T-helper 1 cell treated with Interleukin-12 subunit alpha and Interleukin-12 subunit beta and Interleukin-4 antibody, amounts not matched to agents 30 ng/mL and 1 ng/mL, for 36 hours (primary cell): ENCODE measurements around the gene ATP2B2. TPM values are rescaled to one million over a fixed set of nuclear protein-coding genes. Genes with fewer than 3 reads are reported as not detected.

Source experiments
- intact Hi-C: fragments of 100-400 bp; cut with micrococcal nuclease; formaldehyde crosslinking; loops from one replicate; pipeline ENCODE4 v1.15.1; 2024
- total RNA-seq: library from RNA; stranded (reverse); gene quantifications from 2 replicates; pipeline ENCODE4 v1.2.3, GENCODE V29; 2022

Gene ATP2B2
- total RNA-seq, 1 donor from 2014 or later = not detected

DNA sequence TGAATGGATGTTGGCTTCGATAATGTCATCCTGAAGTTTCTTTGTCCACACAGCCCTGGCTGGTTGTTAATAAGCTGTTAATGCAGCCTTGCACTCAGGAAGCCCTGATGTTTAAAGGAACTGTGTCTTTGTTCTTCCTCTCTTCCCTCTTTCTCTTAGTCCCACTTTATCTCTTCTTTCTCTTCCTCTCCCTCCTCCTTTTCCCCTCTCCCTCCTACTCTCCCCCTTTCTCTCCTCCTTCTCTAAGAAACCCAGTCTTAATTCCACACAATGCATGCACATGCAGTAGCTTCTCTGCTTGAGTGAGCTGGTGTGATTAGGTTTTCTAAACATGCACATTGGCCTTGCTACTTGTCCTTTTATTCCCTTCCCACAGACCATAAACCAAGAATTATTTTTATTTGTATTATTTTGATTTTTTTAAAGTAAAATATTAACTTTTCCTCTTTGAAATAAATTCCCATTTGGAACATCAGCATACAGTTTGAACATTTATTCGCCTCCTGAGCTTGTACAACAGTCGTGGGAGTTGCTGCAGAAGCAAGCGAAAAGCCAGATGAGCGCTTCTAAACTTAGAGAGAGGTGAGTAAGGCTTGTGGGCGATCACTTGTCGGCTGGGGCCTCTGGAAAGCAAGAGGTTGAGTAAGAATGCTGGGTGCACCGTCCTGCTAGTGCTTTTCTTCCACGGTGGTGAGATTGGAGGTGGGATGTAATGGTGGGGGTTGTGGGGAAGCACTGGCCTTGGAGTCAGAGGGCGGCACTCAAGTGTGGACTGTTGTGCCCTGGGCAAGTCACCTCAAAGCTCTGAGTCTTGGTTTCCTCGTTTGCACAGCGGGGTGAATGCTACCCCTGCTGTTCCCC is 219.9 kb downstream of the ATP2B2 start:
- intact Hi-C loops = no loop called here

DNA sequence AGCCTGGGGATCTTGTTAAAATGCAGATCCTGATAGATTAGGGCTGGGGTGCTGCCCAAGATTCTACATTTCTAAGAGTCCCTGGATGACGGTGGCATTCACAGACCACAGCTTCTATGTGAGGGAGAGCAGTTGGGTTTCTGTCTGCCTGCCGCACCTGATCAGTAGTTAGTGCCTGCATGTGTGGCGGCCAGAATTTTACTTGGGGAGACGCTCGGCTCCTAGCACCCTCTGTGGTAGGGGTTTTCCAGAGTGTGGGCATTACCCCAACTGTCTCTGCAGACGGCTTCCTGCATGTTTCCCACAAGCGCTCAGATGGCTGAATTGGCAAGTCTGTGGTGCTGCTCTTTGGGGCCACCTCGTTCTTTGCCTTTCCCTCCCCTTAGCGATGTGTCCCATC is 220.9 kb downstream of the ATP2B2 start:
- intact Hi-C loops = no loop called here

DNA sequence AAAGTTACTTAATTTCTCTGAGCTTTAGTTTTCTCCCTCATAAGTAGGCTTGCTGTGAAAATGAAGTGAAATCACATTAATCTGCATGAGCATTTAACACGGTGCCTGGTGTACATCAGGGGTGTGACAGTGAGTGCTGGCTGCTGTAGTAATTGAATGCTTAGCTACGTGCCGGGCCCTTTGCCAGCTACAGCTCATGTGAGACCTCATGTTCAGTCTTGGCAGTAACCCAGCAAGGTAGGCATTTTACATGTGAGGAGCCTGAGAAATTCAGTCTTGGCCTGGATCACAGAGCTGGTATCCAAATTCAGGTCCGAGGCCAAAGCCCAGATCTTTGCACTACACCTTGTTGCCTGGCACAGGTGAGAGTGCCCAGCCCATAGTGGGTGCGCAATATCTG is 221.7 kb downstream of the ATP2B2 start:
- intact Hi-C loops = no loop called here

- intact Hi-C loops = no loop called here
These were observed 223.4 kb downstream of the ATP2B2 start for GRCh38 chr3:10281951-10282350.

- intact Hi-C loops = no loop called here
These were observed 224.8 kb downstream of the ATP2B2 start for GRCh38 chr3:10280571-10280970.

- intact Hi-C loops = no loop called here
These were observed 225.2 kb downstream of the ATP2B2 start for GRCh38 chr3:10280177-10280529.

DNA sequence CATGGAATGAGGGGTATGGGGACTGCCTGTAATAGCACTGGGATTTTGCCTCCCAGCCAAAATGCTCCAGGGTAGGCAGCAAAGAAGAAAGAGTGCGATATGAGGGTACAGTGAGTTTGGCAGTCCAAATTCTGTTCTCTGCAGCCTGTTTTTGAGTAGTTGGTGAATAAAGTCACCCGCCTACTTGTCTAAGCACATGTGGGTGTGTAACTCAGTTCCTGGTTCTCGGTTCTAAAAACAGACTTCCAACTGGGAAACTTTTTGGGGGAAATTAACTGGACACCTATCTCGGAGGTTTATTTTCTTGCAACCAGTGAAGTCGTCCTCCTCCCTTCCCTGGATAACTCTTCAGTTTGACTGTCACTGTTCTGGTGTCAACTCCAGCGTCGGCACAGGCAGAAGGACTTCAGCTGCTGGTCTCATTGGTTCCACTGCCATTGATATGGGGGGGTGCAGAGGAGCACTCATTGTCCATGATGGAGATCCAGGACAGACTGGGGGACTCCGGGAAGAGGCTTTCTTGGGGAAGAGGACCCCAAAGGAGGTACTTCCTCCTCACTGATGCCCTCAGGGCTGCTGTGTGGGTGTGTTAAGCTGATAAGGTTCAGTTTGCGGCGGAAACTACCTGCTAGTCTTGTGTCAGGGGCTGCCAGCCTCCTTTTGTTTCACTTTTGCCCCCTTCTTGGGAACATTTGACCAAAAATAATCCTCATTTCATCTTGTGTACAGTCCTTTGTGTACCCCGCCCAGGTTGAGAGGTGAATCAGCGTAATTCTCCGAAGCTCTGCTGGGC is 225.8 kb downstream of the ATP2B2 start:
- intact Hi-C loops = no loop called here

DNA sequence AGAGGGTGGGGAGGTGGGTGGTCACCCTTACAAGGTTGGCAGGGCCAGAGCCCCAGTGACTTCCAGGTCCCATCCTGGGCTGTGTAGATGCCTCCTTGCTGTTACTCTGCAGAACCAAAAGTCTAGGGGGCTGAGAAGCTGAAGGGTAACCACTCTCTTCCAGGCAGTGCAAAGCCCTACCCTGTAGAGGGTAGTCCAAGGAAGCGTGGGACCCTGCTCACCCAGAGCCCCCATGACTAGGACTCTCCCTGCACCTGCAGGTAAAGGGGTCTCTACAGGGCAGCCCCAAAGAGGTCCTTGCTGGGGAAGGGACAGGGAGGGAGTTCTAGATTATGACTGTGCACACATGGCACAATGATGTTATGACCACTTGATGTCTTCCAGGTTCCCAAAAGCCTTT is 226.9 kb downstream of the ATP2B2 start:
- intact Hi-C loops = no loop called here

GRCh38 chr3:10277115-10277625 is 228.2 kb downstream of the ATP2B2 start:
- intact Hi-C loops = no loop called here

DNA sequence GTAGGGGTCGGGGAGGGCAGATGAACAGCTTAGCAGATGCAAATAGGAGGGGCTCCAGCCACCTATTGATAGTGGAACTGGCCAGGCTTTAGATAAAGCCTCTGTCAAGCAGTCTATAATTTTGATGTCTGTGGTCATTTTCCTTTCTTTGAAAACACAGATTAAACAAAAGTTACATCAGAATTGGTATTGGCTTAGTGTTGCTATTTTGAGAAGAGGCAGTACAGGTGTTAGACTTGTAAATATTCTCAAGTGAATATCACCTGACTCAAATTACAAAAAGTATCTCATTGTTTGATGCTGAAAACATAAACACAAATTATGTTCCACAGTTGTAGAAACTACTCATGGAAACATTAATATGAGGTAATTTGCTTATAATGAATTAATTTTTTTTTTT is 230.8 kb downstream of the ATP2B2 start:
- intact Hi-C loops = no loop called here

Other genes starting within 250 kb of the ATP2B2 start
- gene GHRL, start 212.6 kb downstream of the ATP2B2 start, total RNA-seq = 3.2 and 6.9 TPM in 2 replicates
- gene SEC13, start 184.5 kb downstream of the ATP2B2 start, total RNA-seq = 125 and 128 TPM in 2 replicates